DOHH2 (cell line): ENCODE results near the gene MICAL3.
"Not testable (repeated sequence)": the region's sequence is repeated elsewhere in the genome, so short reads cannot be mapped to it uniquely, and the experiment has no call there.

Experiments
- H3F3A ChIP-seq: fragments of 200-600 bp; sonication (generic), shearing (Covaris generic); 2 replicates; pipeline ENCODE4 v1.6.0; 2016; ENCODE audit warnings: antibody characterized with exemption, mild to moderate bottlenecking; ENCODE audit not compliant: control insufficient read depth, insufficient read depth
- H3K27ac ChIP-seq: fragments of 200-600 bp; sonication (generic); 2 replicates; pipeline ENCODE4 v1.5.1; 2014; ENCODE audit warnings: low read depth, mild to moderate bottlenecking, low read length, moderate library complexity
- H3K27me3 ChIP-seq: fragments of 200-600 bp; sonication (generic); 2 replicates; pipeline ENCODE4 v1.6.1; 2014; ENCODE audit warnings: mild to moderate bottlenecking, low read length, mixed read lengths; ENCODE audit not compliant: control insufficient read depth
- H3K36me3 ChIP-seq: fragments of 200-600 bp; sonication (generic); 2 replicates; pipeline ENCODE4 v1.6.1; 2014; ENCODE audit warnings: mild to moderate bottlenecking, low read length, moderate library complexity, mixed read lengths; ENCODE audit not compliant: control insufficient read depth
- H3K4me1 ChIP-seq: fragments of 200-600 bp; sonication (generic); 2 replicates; pipeline ENCODE4 v1.6.1; 2014; ENCODE audit warnings: mild to moderate bottlenecking, low read length, mixed read lengths; ENCODE audit not compliant: control insufficient read depth
- H3K4me2 ChIP-seq: fragments of 200-600 bp; sonication (generic); 2 replicates; pipeline ENCODE4 v1.6.0; 2014; ENCODE audit warnings: mild to moderate bottlenecking, low read length, moderate library complexity
- H3K4me3 ChIP-seq: fragments of 200-600 bp; sonication (generic); 2 replicates; pipeline ENCODE4 v1.5.1; 2014; ENCODE audit warnings: mild to moderate bottlenecking, low read length, mixed read lengths
- H3K79me2 ChIP-seq: fragments of 200-600 bp; sonication (generic); 2 replicates; pipeline ENCODE4 v1.6.1; 2014; ENCODE audit warnings: mild to moderate bottlenecking, low read length, mixed read lengths; ENCODE audit not compliant: control insufficient read depth
- H3K9me2 ChIP-seq: fragments of 200-600 bp; sonication (generic); replicated peaks from 2 replicates; pipeline ENCODE4 v1.6.1; 2014; ENCODE audit warnings: mild to moderate bottlenecking, low read length, mixed read lengths; ENCODE audit not compliant: control insufficient read depth
- H3K9me3 ChIP-seq: fragments of 200-600 bp; sonication (generic); 2 replicates; pipeline ENCODE4 v1.6.1; 2014; ENCODE audit warnings: antibody characterized with exemption, low read length, mixed read lengths; ENCODE audit not compliant: control insufficient read depth, insufficient read depth
- H4K20me1 ChIP-seq: fragments of 200-600 bp; sonication (generic); 2 replicates; pipeline ENCODE4 v1.6.0; 2014; ENCODE audit warnings: low read depth, mild to moderate bottlenecking, antibody characterized with exemption, low read length, moderate library complexity; ENCODE audit not compliant: control insufficient read depth, insufficient read depth
- CTCF ChIP-seq: fragments of 200-600 bp; sonication (generic); IDR thresholded peaks from one replicate; pipeline ENCODE4 v1.5.1; 2014; ENCODE audit warnings: antibody characterized with exemption, mild to moderate bottlenecking, low read depth, low read length; ENCODE audit not compliant: poor library complexity, severe bottlenecking
- EZH2phosphoT487 ChIP-seq: fragments of 200-600 bp; sonication (generic); IDR thresholded peaks from 2 replicates; pipeline ENCODE4 v1.6.1; 2017; ENCODE audit warnings: borderline replicate concordance, mild to moderate bottlenecking, antibody characterized with exemption, low read length, moderate library complexity, mixed read lengths

The MICAL3 gene

GRCh38 chr22:18065256-18065655 lies 40.9 kb upstream of the MICAL3 start:
- H3K27ac ChIP-seq = no peak overlapping the region

GRCh38 chr22:18064636-18065035 lies 40.3 kb upstream of the MICAL3 start:
- Histone ChIP-seq H3F3A (peaks cover 18% of the 10 kb centered on the region), H3K79me2 (no peaks in the 10 kb centered on the region), H3K9me3 (no peaks in the 10 kb centered on the region), H3K9me2 (no peaks in the 10 kb centered on the region), H3K4me3 (no peak overlapping the region), H4K20me1 (no peaks in the 10 kb centered on the region), H3K36me3 (peaks cover 7% of the 10 kb centered on the region; the same call in 1 of the 2 replicates), H3K4me2 (no peak overlapping the region), H3K27me3 (no peaks in the 10 kb centered on the region), H3K27ac (no peak overlapping the region), H3K4me1 (peaks cover 53% of the 10 kb centered on the region)
- TF ChIP-seq EZH2phosphoT487 (no peak), CTCF (no peak)

More at GRCh38 chr22:18065256-18065655, 40.9 kb upstream of the MICAL3 start:
- H3K4me2 ChIP-seq = peak overlapping the region; percentile 76
- peaks cover 20% of the 10 kb centered on the region for H3F3A ChIP-seq
- no peaks in the 10 kb centered on the region for H3K9me2 ChIP-seq
- TF ChIP-seq CTCF (peak; percentile 26), EZH2phosphoT487 (no peak)
- no peaks in the 10 kb centered on the region for H3K27me3 ChIP-seq
- H4K20me1 ChIP-seq = no peaks in the 10 kb centered on the region
- peak overlapping the region; percentile 61 for H3K4me3 ChIP-seq
- H3K79me2 ChIP-seq = no peaks in the 10 kb centered on the region
- peaks cover 7% of the 10 kb centered on the region; the same call in 1 of the 2 replicates for H3K36me3 ChIP-seq
- H3K9me3 ChIP-seq = no peaks in the 10 kb centered on the region
- H3K4me1 ChIP-seq = peaks cover 59% of the 10 kb centered on the region

GRCh38 chr22:18063715-18064114 lies 39.4 kb upstream of the MICAL3 start:
- not testable (repeated sequence) for H3K9me2 ChIP-seq, H3K4me2 ChIP-seq, H3K79me2 ChIP-seq, H3K9me3 ChIP-seq, H3K27me3 ChIP-seq, H3K4me3 ChIP-seq, H3K36me3 ChIP-seq, H4K20me1 ChIP-seq, H3K27ac ChIP-seq
- Histone ChIP-seq H3F3A (peaks cover 10% of the 10 kb centered on the region; the same call in 1 of the 2 replicates), H3K4me1 (peaks cover 44% of the 10 kb centered on the region)

GRCh38 chr22:18063306-18063705 lies 38.9 kb upstream of the MICAL3 start:
- no peak overlapping the region for H3K27ac ChIP-seq
- peaks cover 10% of the 10 kb centered on the region; the same call in 1 of the 2 replicates for H3F3A ChIP-seq
- H3K27me3 ChIP-seq = no peaks in the 10 kb centered on the region
- TF ChIP-seq EZH2phosphoT487 (no peak), CTCF (no peak)
- peaks cover 40% of the 10 kb centered on the region for H3K4me1 ChIP-seq
- no peak overlapping the region for H3K4me2 ChIP-seq
- peaks cover 7% of the 10 kb centered on the region; the same call in 1 of the 2 replicates for H3K36me3 ChIP-seq
- no peaks in the 10 kb centered on the region for H3K9me2 ChIP-seq
- no peaks in the 10 kb centered on the region for H4K20me1 ChIP-seq
- H3K9me3 ChIP-seq = no peaks in the 10 kb centered on the region
- H3K79me2 ChIP-seq = no peaks in the 10 kb centered on the region
- H3K4me3 ChIP-seq = no peak overlapping the region
